IMR-90 (cell line): ENCODE results near the gene INPP5F. TPM values are rescaled to one million over a fixed set of nuclear protein-coding genes. Genes with fewer than 3 reads are reported as not detected.

Experiments
- ATAC-seq: fragments of 200-7000 bp; cut with Tn5 transposase; 2 replicates; pipeline ENCODE4 v1.9.1; 2020; ENCODE audit warnings: low read depth, mild to moderate bottlenecking, moderate library complexity
- BruUV-seq: library from RNA; stranded (reverse); fragments of 400-500 nt; replicated peaks from 2 replicates; lab custom pipeline; 2021; lab: Mats Ljungman, UMichigan
- CTCF ChIA-PET: fragments of 300-600 bp; formaldehyde crosslinking; extraction: SDS; loops from one replicate; lab custom pipeline; 2021; ENCODE audit warnings: antibody characterized with exemption; lab: Yijun Ruan, JAX
- POLR2A ChIA-PET: fragments of 300-600 bp; sonication (Branson Sonifier 250); formaldehyde crosslinking; loops from one replicate; lab custom pipeline; 2022; ENCODE audit warnings: antibody characterized with exemption; ENCODE audit not compliant: unreplicated experiment; lab: Charles Lee
- DNase-seq: peaks from one replicate; pipeline ENCODE4 v3.0.0; 2013
- H2AFZ ChIP-seq: replicated peaks from 2 replicates; pipeline ENCODE3; 2013; ENCODE audit warnings: low read length, mild to moderate bottlenecking; ENCODE audit not compliant: poor library complexity
- H2AK5ac ChIP-seq: 2 replicates; pipeline ENCODE4 v1.6.1; 2013; ENCODE audit warnings: low read depth, low read length, inconsistent platforms
- H2AK9ac ChIP-seq: replicated peaks from 2 replicates; pipeline ENCODE3; 2013; ENCODE audit warnings: mild to moderate bottlenecking, low read depth, low read length, moderate library complexity; ENCODE audit not compliant: poor library complexity
- H2BK120ac ChIP-seq: 2 replicates; pipeline ENCODE4 v1.6.1; 2013; ENCODE audit warnings: low read depth, low read length, inconsistent platforms
- H2BK15ac ChIP-seq: 3 replicates; pipeline ENCODE4 v1.6.1; 2013; ENCODE audit warnings: low read depth, low read length, inconsistent platforms
- H2BK20ac ChIP-seq: 2 replicates; pipeline ENCODE4 v1.6.1; 2013; ENCODE audit warnings: low read depth, mild to moderate bottlenecking, inconsistent platforms, low read length, moderate library complexity
- H2BK5ac ChIP-seq: 2 replicates; pipeline ENCODE4 v1.6.1; 2013; ENCODE audit warnings: mild to moderate bottlenecking, low read depth, low read length, inconsistent platforms; ENCODE audit not compliant: poor library complexity, severe bottlenecking
- H3K14ac ChIP-seq: replicated peaks from 2 replicates; pipeline ENCODE4 v1.6.1; 2013; ENCODE audit warnings: low read depth, low read length, inconsistent platforms
- H3K18ac ChIP-seq: 2 replicates; pipeline ENCODE4 v1.6.1; 2013; ENCODE audit warnings: low read depth, low read length, control low read depth
- H3K23ac ChIP-seq: 2 replicates; pipeline ENCODE4 v1.6.1; 2013; ENCODE audit warnings: low read depth, low read length, inconsistent platforms
- H3K27ac ChIP-seq: 2 replicates; pipeline ENCODE4 v1.5.1; 2013; ENCODE audit warnings: mild to moderate bottlenecking, control low read depth, low read length; ENCODE audit not compliant: insufficient read depth
- H3K27me3 ChIP-seq: 2 replicates; pipeline ENCODE4 v1.6.1; 2013; ENCODE audit warnings: low read length; ENCODE audit not compliant: control insufficient read depth, insufficient read depth
- H3K36me3 ChIP-seq: 2 replicates; pipeline ENCODE4 v1.6.1; 2013; ENCODE audit warnings: low read length, mixed read lengths; ENCODE audit not compliant: control insufficient read depth, insufficient read depth
- H3K4ac ChIP-seq: 2 replicates; pipeline ENCODE4 v1.6.1; 2013; ENCODE audit warnings: low read depth, low read length, inconsistent platforms
- H3K4me1 ChIP-seq: 2 replicates; pipeline ENCODE4 v1.6.1; 2013; ENCODE audit warnings: low read length, mixed read lengths; ENCODE audit not compliant: control insufficient read depth, insufficient read depth
- H3K4me2 ChIP-seq: 2 replicates; pipeline ENCODE4 v1.6.1; 2013; ENCODE audit warnings: low read depth, mild to moderate bottlenecking, control low read depth, low read length, moderate library complexity
- H3K4me3 ChIP-seq: 2 replicates; pipeline ENCODE4 v1.5.1; 2013; ENCODE audit warnings: low read depth, mild to moderate bottlenecking, control low read depth, low read length, moderate library complexity; ENCODE audit not compliant: insufficient read depth
- H3K56ac ChIP-seq: 2 replicates; pipeline ENCODE4 v1.6.1; 2013; ENCODE audit warnings: low read length, inconsistent platforms; ENCODE audit not compliant: insufficient read depth; ENCODE audit errors: extremely low read depth
- H3K79me1 ChIP-seq, 2 experiments: 2 replicates each; pipeline ENCODE4 v1.6.1; 2013; ENCODE audit warnings: low read length in 2 of 2, inconsistent platforms in 1 of 2, low read depth in 1 of 2
- H3K9ac ChIP-seq: 2 replicates; pipeline ENCODE4 v1.6.1; 2013; ENCODE audit warnings: low read depth, low read length, control low read depth
- H3K9me1 ChIP-seq: 2 replicates; pipeline ENCODE4 v1.6.1; 2013; ENCODE audit warnings: low read length, inconsistent platforms; ENCODE audit not compliant: insufficient read depth
- H3K9me3 ChIP-seq: 2 replicates; pipeline ENCODE4 v1.6.1; 2013; ENCODE audit warnings: low read length; ENCODE audit not compliant: control insufficient read depth, insufficient read depth
- H4K20me1 ChIP-seq: 2 replicates; pipeline ENCODE4 v1.6.1; 2013; ENCODE audit warnings: low read length, inconsistent platforms; ENCODE audit not compliant: insufficient read depth
- H4K5ac ChIP-seq: 2 replicates; pipeline ENCODE4 v1.6.1; 2013; ENCODE audit warnings: mild to moderate bottlenecking, low read depth, low read length, control low read depth
- H4K8ac ChIP-seq, 2 experiments: 2 replicates each; pipeline ENCODE4 v1.6.1; 2013; ENCODE audit warnings: low read depth in 2 of 2, low read length in 2 of 2, control low read depth in 1 of 2, inconsistent platforms in 1 of 2
- H4K91ac ChIP-seq: 2 replicates; pipeline ENCODE4 v1.6.1; 2013; ENCODE audit warnings: low read depth, low read length, inconsistent platforms; ENCODE audit not compliant: insufficient read depth
- CHD1 ChIP-seq: IDR thresholded peaks from 2 replicates; pipeline ENCODE4 v1.6.1; 2012; ENCODE audit warnings: low read depth, low read length, improper control_type of control experiment
- MAFK ChIP-seq: IDR thresholded peaks from 2 replicates; pipeline ENCODE4 v1.6.1; 2012; ENCODE audit warnings: low read depth, low read length, improper control_type of control experiment
- RCOR1 ChIP-seq: IDR thresholded peaks from 2 replicates; pipeline ENCODE4 v1.6.1; 2012; ENCODE audit warnings: mild to moderate bottlenecking, low read length, improper control_type of control experiment; ENCODE audit not compliant: insufficient replicate concordance
- WGBS, 2 experiments: methylation state at CpG; one replicate each; pipeline versions ENCODE4 v1.1.5 to v1.1.7; 2013; ENCODE audit warnings: missing lambda C conversion rate in 2 of 2; ENCODE audit not compliant: insufficient read length in 1 of 2; ENCODE audit errors: extremely low coverage in 2 of 2; 5-methylcytosine and 5-hydroxymethylcytosine counted together
- dilution Hi-C: fragments of 300-500 bp; cut with HindIII; formaldehyde crosslinking; loops from one replicate; pipeline ENCODE4 v1.14.3; 2018; ENCODE audit warnings: low sequenced_read_pairs; ENCODE audit not compliant: unreplicated experiment
- in situ Hi-C: fragments of 300-500 bp; cut with MboI; formaldehyde crosslinking; loops from 3 replicates; pipeline ENCODE4 v1.14.3; 2019; ENCODE audit warnings: low sequenced_read_pairs, inconsistent platforms, mixed read lengths
- intact Hi-C: fragments of 100-400 bp; cut with micrococcal nuclease; formaldehyde crosslinking; loops from 2 replicates; pipeline ENCODE4 v1.10.0; 2022
- polyA plus RNA-seq, 3 experiments: library from polyadenylated mRNA; depleted of rRNA; stranded (reverse); fragments of >200 nt; gene quantifications; 2 replicates each; pipeline ENCODE4 v1.2.3, GENCODE V29; 2012; ENCODE audit warnings: low replicate concordance in 1 of 3
- total RNA-seq: library from RNA; depleted of rRNA; stranded (reverse); fragments of >200 nt; gene quantifications from 2 replicates; pipeline ENCODE4 v1.2.3, GENCODE V29; 2012
- TF ChIP-seq, protein P1 (sequence below): conservative IDR thresholded peaks from 2 replicates; pipeline ENCODE4 v1.5.1; 2012; ENCODE audit warnings: mild to moderate bottlenecking, low read depth, low read length, improper control_type of control experiment

The INPP5F gene
- total and polyA plus RNA-seq, 2 of the 4 experiments (the other 2 are of a cell fraction), result 19.0 to 29.6 TPM

DNA sequence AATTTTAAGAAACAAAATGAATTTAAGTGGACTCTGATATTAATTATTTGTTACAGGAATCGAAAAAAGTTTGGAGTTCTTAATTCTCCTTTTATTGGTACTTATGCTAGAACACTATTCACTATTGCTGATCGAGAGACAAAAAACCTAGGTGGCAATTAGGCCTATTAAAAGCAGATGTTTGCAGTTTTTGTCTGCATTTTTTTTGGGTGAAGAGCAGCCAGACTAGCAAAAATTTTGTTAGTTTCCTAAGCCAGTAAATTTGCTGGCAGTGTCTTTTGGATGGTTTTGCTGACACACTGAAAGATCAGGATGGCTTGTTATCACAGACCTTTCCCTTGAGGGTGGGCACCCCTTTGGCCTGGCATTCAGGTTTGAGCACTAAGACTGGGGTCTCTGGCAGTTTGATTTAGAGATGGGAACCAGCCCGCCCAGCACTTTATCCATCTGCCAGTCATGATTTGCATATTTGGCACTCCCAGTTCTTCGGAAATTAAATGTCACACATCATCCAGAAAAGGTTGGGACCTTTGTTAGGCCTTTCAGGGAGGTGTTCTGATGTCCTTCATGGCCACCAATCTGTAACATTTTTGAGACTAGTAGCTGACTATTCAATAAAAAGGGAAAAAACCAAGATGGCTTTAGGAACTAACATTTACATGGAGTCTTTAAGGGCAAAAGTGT, 57.3 kb downstream of the INPP5F start:
- no peaks in the 10 kb centered on the region for H3K36me3 ChIP-seq
- no peaks in the 10 kb centered on the region for H4K20me1 ChIP-seq
- no TSS peak for BruUV-seq
- no peak overlapping the region for H2BK5ac ChIP-seq
- in situ Hi-C loops, result no loop called here
- H3K56ac ChIP-seq, result no peak overlapping the region
- no peak overlapping the region for H3K14ac ChIP-seq
- peaks cover 4% of the 10 kb centered on the region; the same call in 1 of the 2 replicates for H3K4me1 ChIP-seq
- H2BK20ac ChIP-seq, result no peak overlapping the region
- no peak overlapping the region for H2AK5ac ChIP-seq
- 100% methylated on average over 2 of the region's 4 CpGs; no CpG with 5 or more reads in 1 of the 2 experiments for WGBS, 2 experiments
- H3K79me1 ChIP-seq, result peaks cover 3% of the 10 kb centered on the region in 2 experiments; a peak in 2 of 4 replicates
- no peak overlapping the region for H3K4ac ChIP-seq
- intact Hi-C loops, result no loop called here
- no peaks in the 10 kb centered on the region for H3K9me3 ChIP-seq
- no peak overlapping the region for H2BK120ac ChIP-seq
- H3K9ac ChIP-seq, result no peak overlapping the region
- H3K27me3 ChIP-seq, result no peaks in the 10 kb centered on the region
- TF ChIP-seq CHD1 (no peak), RCOR1 (no peak), MAFK (no peak)
- TF ChIP-seq, protein P1, sequence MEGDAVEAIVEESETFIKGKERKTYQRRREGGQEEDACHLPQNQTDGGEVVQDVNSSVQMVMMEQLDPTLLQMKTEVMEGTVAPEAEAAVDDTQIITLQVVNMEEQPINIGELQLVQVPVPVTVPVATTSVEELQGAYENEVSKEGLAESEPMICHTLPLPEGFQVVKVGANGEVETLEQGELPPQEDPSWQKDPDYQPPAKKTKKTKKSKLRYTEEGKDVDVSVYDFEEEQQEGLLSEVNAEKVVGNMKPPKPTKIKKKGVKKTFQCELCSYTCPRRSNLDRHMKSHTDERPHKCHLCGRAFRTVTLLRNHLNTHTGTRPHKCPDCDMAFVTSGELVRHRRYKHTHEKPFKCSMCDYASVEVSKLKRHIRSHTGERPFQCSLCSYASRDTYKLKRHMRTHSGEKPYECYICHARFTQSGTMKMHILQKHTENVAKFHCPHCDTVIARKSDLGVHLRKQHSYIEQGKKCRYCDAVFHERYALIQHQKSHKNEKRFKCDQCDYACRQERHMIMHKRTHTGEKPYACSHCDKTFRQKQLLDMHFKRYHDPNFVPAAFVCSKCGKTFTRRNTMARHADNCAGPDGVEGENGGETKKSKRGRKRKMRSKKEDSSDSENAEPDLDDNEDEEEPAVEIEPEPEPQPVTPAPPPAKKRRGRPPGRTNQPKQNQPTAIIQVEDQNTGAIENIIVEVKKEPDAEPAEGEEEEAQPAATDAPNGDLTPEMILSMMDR, result no peak
- no peak overlapping the region for H4K8ac ChIP-seq
- H3K18ac ChIP-seq, result no peak overlapping the region
- H2AFZ ChIP-seq, result no peak overlapping the region
- H3K4me2 ChIP-seq, result no peak overlapping the region
- no peak overlapping the region for H2AK9ac ChIP-seq
- ATAC-seq, result no peak
- H4K91ac ChIP-seq, result no peak overlapping the region
- DNase-seq, result no peak
- H3K27ac ChIP-seq, result no peak overlapping the region
- ChIA-PET CTCF (interaction anchor here (1.4 kb wide), 1 partner anchor 33 kb away, joined by 3 read pairs; no protein-coding TSS in a partner anchor), POLR2A (no interaction called here)
- no peak overlapping the region for H4K5ac ChIP-seq
- H3K23ac ChIP-seq, result no peak overlapping the region
- 0 out of 2 replicates have a peak, but pooled peaks cover 4% of the 10 kb centered on the region for H3K9me1 ChIP-seq
- H2BK15ac ChIP-seq, result no peak overlapping the region
- H3K4me3 ChIP-seq, result no peak overlapping the region
- dilution Hi-C loops, result no loop called here
